Thymus (tissue), 14 donors: Measurements from ENCODE around the gene ZNF197. TPM values are rescaled to one million over a fixed set of nuclear protein-coding genes. Genes with fewer than 3 reads are reported as not detected.
A peak's percentile ranks its signal among the peaks of the same experiment; 100 is the strongest.
"Not testable (repeated sequence)": the region's sequence is repeated elsewhere in the genome, so short reads cannot be mapped to it uniquely, and the experiment has no call there.

Source experiments
- DNase-seq, 9 donors: peaks; one replicate each; pipeline ENCODE4 v3.0.0-alpha.2; 2013; ENCODE audit warnings: low spot score in 9 of 9, low read depth in 6 of 9, missing footprints in 1 of 9
- H3K27ac ChIP-seq, 2 donors: one replicate each; pipeline ENCODE4 v1.5.1; 2013; ENCODE audit warnings: control low read depth in 1 of 2, low read depth in 1 of 2, low read length in 1 of 2, mild to moderate bottlenecking in 1 of 2, moderate library complexity in 1 of 2
- H3K27me3 ChIP-seq, 2 donors: one replicate each; pipeline ENCODE4 v1.5.1; 2013; ENCODE audit warnings: low read length in 1 of 2; ENCODE audit not compliant: control insufficient read depth in 2 of 2, insufficient read depth in 1 of 2
- H3K36me3 ChIP-seq, 2 donors: one replicate each; pipeline ENCODE4 v1.5.1; 2013; ENCODE audit warnings: low read length in 1 of 2, mild to moderate bottlenecking in 1 of 2, moderate library complexity in 1 of 2; ENCODE audit not compliant: control insufficient read depth in 2 of 2, insufficient read depth in 2 of 2
- H3K4me1 ChIP-seq, 2 donors: one replicate each; pipeline ENCODE4 v1.5.1; 2013; ENCODE audit warnings: low read length in 2 of 2; ENCODE audit not compliant: control insufficient read depth in 2 of 2, insufficient read depth in 2 of 2
- H3K4me3 ChIP-seq, 2 donors: one replicate each; pipeline ENCODE4 v1.5.1; 2013; ENCODE audit warnings: low read length in 2 of 2, control low read depth in 1 of 2, mild to moderate bottlenecking in 1 of 2
- H3K9me3 ChIP-seq, 2 donors: one replicate each; pipeline ENCODE4 v1.5.1; 2013; ENCODE audit warnings: low read length in 1 of 2, mild to moderate bottlenecking in 1 of 2; ENCODE audit not compliant: control insufficient read depth in 2 of 2, insufficient read depth in 1 of 2
- WGBS: extraction: QIAGEN DNeasy Blood & Tissue Kit; methylation state at CpG from one replicate; pipeline ENCODE4 v1.1.7; 2013; 5-methylcytosine and 5-hydroxymethylcytosine counted together
- long read RNA-seq, 10 donors: transcript quantifications; one replicate each; lab custom pipeline, GENCODE V29; 2026
- polyA plus RNA-seq: library from polyadenylated mRNA; stranded (reverse); fragments of 200-250 nt; gene quantifications from one replicate; pipeline ENCODE4 v1.2.3, GENCODE V29; 2013
- total RNA-seq: library from RNA; stranded (reverse); fragments of 120-200 nt; gene quantifications from one replicate; pipeline ENCODE4 v1.2.4, GENCODE V29; 2013
- donor health status: healthy.

The ZNF197 gene
- 13.2 TPM for total RNA-seq
- polyA plus RNA-seq: 13.8 TPM
- long read RNA-seq, donor 1, partial matches to known transcripts: 0 of 1 reads
- long read RNA-seq, donor 1, other reads (novel, unspliced or antisense): 0 of 1 reads
- long read RNA-seq, donor 2, partial matches to known transcripts: 0 of 3 reads
- long read RNA-seq, donor 2, other reads (novel, unspliced or antisense): 0 of 3 reads
- long read RNA-seq, donor 3: 0 reads
- long read RNA-seq, donor 4: 0 reads
- long read RNA-seq, donor 5, full-length matches to known transcripts: 4 of 4 reads
- long read RNA-seq, donor 5, partial matches to known transcripts: 0 of 4 reads
- long read RNA-seq, donor 5, other reads (novel, unspliced or antisense): 0 of 4 reads
- long read RNA-seq, donor 6, partial matches to known transcripts: 0 of 1 reads
- long read RNA-seq, donor 6, other reads (novel, unspliced or antisense): 0 of 1 reads
- long read RNA-seq, donor 7, partial matches to known transcripts: 0 of 1 reads
- long read RNA-seq, donor 7, other reads (novel, unspliced or antisense): 0 of 1 reads
- long read RNA-seq, donor 8, partial matches to known transcripts: 0 of 1 reads
- long read RNA-seq, donor 8, other reads (novel, unspliced or antisense): 0 of 1 reads
- long read RNA-seq, donor 9: 0 reads
- long read RNA-seq, donor 10, partial matches to known transcripts: 0 of 3 reads
- long read RNA-seq, donor 10, other reads (novel, unspliced or antisense): 0 of 3 reads

- Histone ChIP-seq H3K27ac (peak within 1 kb of the TSS; percentile 79 to 85), H3K4me1 (peaks cover 3 to 7% of the 10 kb centered on the region in 2 donors), H3K27me3 (no peaks in the 10 kb centered on the region), H3K4me3 (peak within 1 kb of the TSS; percentile 92 to 96), H3K36me3 (peaks cover 4 to 5% of the 10 kb centered on the region in 2 donors), H3K9me3 (no peaks in the 10 kb centered on the region)
- under 1% methylated on average over 47 of the region's 47 CpGs for WGBS
- peak; percentile 34 to 80 (median 53) for DNase-seq
Observed at GRCh38 chr3:44624749-44625480, at the start of gene ZNF197. Gene ZNF197, plus strand, starts transcription at chr3:44625036. Its CDS starts 4,119 bp downstream, at chr3:44629155.

GRCh38 chr3:44576613-44577012 lies 48.2 kb upstream of the ZNF197 start:
- peaks cover 0 to 19% of the 10 kb centered on the region in 2 donors for H3K9me3 ChIP-seq
- no peak overlapping the region for H3K27ac ChIP-seq
- DNase-seq: no peak
- no peaks in the 10 kb centered on the region for H3K4me1 ChIP-seq
- peaks cover 0 to 17% of the 10 kb centered on the region in 2 donors for H3K27me3 ChIP-seq
- H3K4me3 ChIP-seq: no peak overlapping the region
- H3K36me3 ChIP-seq: peaks cover 3 to 7% of the 10 kb centered on the region in 2 donors

DNA sequence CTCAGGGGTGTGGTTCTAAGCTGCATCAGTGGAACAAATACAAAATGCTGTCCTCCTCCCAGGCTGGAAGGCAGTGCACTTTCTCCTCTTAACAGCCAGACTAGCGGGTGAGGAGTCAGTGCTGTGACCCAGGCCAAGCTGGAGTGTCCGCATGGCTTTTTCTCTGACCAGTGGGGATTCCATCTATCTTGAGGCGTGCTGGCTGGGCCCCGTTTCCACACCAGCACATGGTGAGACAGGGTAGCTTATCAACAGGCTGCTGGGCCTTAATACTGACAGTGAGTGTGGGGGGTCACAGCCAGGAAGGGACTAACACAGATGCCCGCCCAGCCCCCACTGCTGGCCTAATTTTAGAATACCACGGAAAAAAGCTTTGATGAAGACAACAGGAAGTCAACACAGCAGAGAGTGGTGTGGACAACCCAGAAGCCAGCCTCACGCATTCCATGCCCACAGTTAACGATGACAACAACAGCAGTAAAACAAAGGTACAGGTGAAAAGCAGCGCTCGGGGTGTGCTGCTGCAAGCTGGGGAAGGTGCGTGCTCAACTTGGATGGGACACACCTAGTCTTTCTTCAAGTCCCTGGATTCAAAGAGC lies 47.4 kb upstream of the ZNF197 start:
- H3K4me1 ChIP-seq, H3K4me3 ChIP-seq, H3K36me3 ChIP-seq, DNase-seq, H3K27ac ChIP-seq: not testable (repeated sequence)
- Histone ChIP-seq H3K27me3 (peaks cover 0 to 23% of the 10 kb centered on the region in 2 donors), H3K9me3 (peaks cover 0 to 19% of the 10 kb centered on the region in 2 donors)
- WGBS: 91% methylated on average over 11 of the region's 11 CpGs

GRCh38 chr3:44578316-44578715 lies 46.5 kb upstream of the ZNF197 start:
- not testable (repeated sequence) for H3K4me3 ChIP-seq, DNase-seq, H3K27ac ChIP-seq, H3K4me1 ChIP-seq, H3K36me3 ChIP-seq
- WGBS: 98% methylated on average over 22 of the region's 22 CpGs
- peaks cover 0 to 19% of the 10 kb centered on the region in 2 donors for H3K9me3 ChIP-seq
- peaks cover 0 to 23% of the 10 kb centered on the region in 2 donors for H3K27me3 ChIP-seq

GRCh38 chr3:44578924-44579515 lies 45.8 kb upstream of the ZNF197 start:
- WGBS: 97% methylated on average over 37 of the region's 37 CpGs
- not testable (repeated sequence) for H3K27ac ChIP-seq, H3K4me3 ChIP-seq, H3K36me3 ChIP-seq, DNase-seq, H3K4me1 ChIP-seq
- Histone ChIP-seq H3K27me3 (peaks cover 0 to 23% of the 10 kb centered on the region in 2 donors), H3K9me3 (peaks cover 0 to 19% of the 10 kb centered on the region in 2 donors)

- H3K4me3 ChIP-seq, H3K4me1 ChIP-seq, H3K36me3 ChIP-seq, H3K27ac ChIP-seq, DNase-seq: not testable (repeated sequence)
- Histone ChIP-seq H3K27me3 (peaks cover 0 to 27% of the 10 kb centered on the region in 2 donors), H3K9me3 (peaks cover 0 to 19% of the 10 kb centered on the region in 2 donors)
- 98% methylated on average over 15 of the region's 15 CpGs for WGBS
Observed at GRCh38 chr3:44579749-44580148, 45.1 kb upstream of the ZNF197 start.

DNA sequence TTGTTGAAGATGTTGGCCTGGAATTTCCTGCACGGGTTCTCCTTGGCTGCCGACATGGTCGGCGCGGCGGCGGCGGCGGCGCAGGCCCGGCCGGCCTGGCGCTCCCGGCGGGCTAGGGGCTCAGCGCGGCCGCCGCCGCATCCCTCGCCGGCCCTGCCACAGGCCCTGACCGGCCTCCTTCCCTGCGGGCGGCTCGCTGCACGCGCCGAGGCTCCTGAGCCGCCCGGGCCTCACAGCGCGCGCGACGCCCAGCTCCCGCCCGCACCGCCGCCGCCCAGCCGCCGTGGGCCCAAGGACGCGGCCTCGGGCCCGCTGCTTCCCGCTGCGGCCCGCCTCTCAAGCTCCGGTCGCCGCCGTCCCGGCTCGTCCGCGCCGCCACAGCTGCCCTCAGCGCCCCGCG lies 43.9 kb upstream of the ZNF197 start:
- H3K4me3 ChIP-seq, DNase-seq, H3K36me3 ChIP-seq, H3K27ac ChIP-seq: not testable (repeated sequence)
- H3K9me3 ChIP-seq: peaks cover 0 to 16% of the 10 kb centered on the region in 2 donors
- H3K27me3 ChIP-seq: peaks cover 0 to 31% of the 10 kb centered on the region in 2 donors
- WGBS: 57% methylated on average over 62 of the region's 62 CpGs
- H3K4me1 ChIP-seq: peaks cover 9 to 14% of the 10 kb centered on the region in 2 donors
